Central memory CD4-positive, alpha-beta T cell (primary cell): Measurements from ENCODE around the gene DNAJC5G.
"Not testable (repeated sequence)": the region's sequence is repeated elsewhere in the genome, so short reads cannot be mapped to it uniquely, and the experiment has no call there.

Experiments used
- DNase-seq: peaks from one replicate; pipeline ENCODE4 v3.0.0; 2022

DNAJC5G gene

GRCh38 chr2:27281855-27282559, 6.8 kb downstream of the DNAJC5G start, which contains the start of gene TRIM54:
TSS of gene TRIM54 (plus strand) at chr2:27282429. CDS start at chr2:27282732, 303 bp downstream.
- no peak for DNase-seq

- DNase-seq, result no peak
Observed at GRCh38 chr2:27282892-27283291, 7.7 kb downstream of the DNAJC5G start.

- no peak for DNase-seq
Observed at GRCh38 chr2:27284996-27285395, 9.8 kb downstream of the DNAJC5G start.

GRCh38 chr2:27285481-27285880, 10.2 kb downstream of the DNAJC5G start:
- DNase-seq, result no peak

- no peak for DNase-seq
Observed at GRCh38 chr2:27288610-27289009, 13.4 kb downstream of the DNAJC5G start.

GRCh38 chr2:27290549-27290948, 15.3 kb downstream of the DNAJC5G start:
- DNase-seq, result no peak

GRCh38 chr2:27291865-27292264, 16.6 kb downstream of the DNAJC5G start:
- no peak for DNase-seq

- DNase-seq, result no peak
Observed at GRCh38 chr2:27294928-27295327, 19.7 kb downstream of the DNAJC5G start.

- DNase-seq, result no peak
Observed at GRCh38 chr2:27296481-27296880, 21.2 kb downstream of the DNAJC5G start.

- DNase-seq, result no peak
Observed at GRCh38 chr2:27297195-27297594, 22.0 kb downstream of the DNAJC5G start.

GRCh38 chr2:27298391-27299080, 23.3 kb downstream of the DNAJC5G start:
- DNase-seq, result no peak

- not testable (repeated sequence) for DNase-seq
Observed at GRCh38 chr2:27300606-27301005, 25.4 kb downstream of the DNAJC5G start.

GRCh38 chr2:27303093-27304025, 28.1 kb downstream of the DNAJC5G start:
- peak; percentile 50 for DNase-seq

GRCh38 chr2:27304488-27305240, 29.4 kb downstream of the DNAJC5G start:
- no peak for DNase-seq

- no peak for DNase-seq
Observed at GRCh38 chr2:27305516-27305915, 30.3 kb downstream of the DNAJC5G start.

GRCh38 chr2:27306136-27306535, 30.9 kb downstream of the DNAJC5G start:
- DNase-seq, result no peak

- no peak for DNase-seq
Observed at GRCh38 chr2:27306573-27307286, 31.5 kb downstream of the DNAJC5G start.

GRCh38 chr2:27307287-27307544, 32.0 kb downstream of the DNAJC5G start:
- no peak for DNase-seq

GRCh38 chr2:27307545-27308358, 32.5 kb downstream of the DNAJC5G start:
- no peak for DNase-seq

GRCh38 chr2:27308359-27308881, 33.2 kb downstream of the DNAJC5G start, which contains the start of gene UCN:
TSS of gene UCN (minus strand) at chr2:27308445. CDS start at chr2:27307895, 550 bp downstream.
- DNase-seq, result no peak

GRCh38 chr2:27309651-27310050, 34.4 kb downstream of the DNAJC5G start:
- DNase-seq, result no peak
